Measurements from ENCODE around the gene USP28.
"Not testable (repeated sequence)": the region's sequence is repeated elsewhere in the genome, so short reads cannot be mapped to it uniquely, and the experiment has no call there.

The USP28 gene

DNA sequence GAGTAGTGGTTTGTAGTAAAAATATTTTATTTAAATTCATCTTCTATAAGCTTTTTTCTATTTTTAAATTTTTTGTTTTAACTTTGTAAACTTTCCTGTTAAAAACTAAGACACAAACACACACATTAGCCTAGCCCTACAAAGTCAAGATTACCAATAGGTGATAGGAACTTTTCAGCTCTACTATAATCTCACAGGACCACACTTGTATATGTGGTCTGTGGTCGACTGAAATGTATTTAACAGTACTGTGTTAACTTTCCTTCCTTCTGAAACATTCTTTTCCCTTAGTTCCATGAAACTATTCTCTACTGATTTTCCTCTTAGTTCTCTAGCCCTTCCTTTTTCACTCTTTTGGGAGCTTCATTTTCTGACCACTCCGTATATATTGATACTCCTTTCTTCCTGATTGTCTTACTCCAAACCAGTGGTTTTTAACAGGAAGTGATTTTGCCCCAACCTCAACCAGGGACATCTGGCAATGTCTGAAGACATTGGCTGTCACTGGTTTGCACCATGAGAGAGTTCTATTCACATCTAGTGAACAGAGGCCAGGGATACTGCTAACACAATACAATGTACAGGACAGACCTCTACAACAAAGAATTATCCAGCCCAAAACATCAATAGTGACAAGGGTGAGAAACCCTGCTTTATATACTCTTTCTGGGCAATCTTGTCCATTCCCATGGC is 110.7 kb downstream of the USP28 start:
- DNase-seq: no peak

DNA sequence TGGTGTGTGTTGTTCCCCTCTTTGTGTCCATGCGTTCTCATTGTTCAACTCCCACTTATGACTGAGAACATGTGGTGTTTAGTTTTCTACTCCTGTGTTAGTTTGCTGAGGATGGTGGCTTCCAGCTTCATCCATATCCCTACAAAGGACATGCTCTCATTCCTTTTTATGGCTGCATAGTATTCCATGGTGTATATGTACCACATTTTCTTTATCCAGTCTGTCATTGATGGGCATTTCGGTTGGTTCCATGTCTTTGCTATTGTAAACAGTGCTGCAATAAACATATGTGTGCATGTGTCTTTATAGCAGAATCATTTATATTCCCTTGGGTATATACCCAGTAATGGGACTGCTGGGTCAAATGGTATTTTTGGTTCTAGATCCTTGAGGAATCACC is 112.3 kb downstream of the USP28 start:
- not testable (repeated sequence) for DNase-seq

DNA sequence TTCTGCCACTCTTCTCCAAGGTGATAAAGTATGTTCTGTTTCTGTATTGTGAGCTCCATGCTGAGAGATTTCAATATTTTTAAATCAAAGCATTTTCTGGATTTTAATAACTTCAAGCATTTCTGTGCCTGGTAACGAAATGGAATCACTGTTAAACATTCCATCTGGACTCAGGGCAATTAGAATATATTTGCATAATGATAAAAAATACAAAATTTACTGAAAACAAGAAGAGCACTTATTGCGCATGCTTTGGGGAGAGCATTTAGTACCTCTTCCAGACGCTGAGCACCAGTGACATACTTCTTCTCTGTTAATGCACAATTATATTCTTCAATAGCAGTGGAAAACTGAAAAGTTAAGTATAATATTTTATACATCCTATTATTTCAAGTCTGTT is 115.1 kb downstream of the USP28 start:
- no peak for DNase-seq

DNA sequence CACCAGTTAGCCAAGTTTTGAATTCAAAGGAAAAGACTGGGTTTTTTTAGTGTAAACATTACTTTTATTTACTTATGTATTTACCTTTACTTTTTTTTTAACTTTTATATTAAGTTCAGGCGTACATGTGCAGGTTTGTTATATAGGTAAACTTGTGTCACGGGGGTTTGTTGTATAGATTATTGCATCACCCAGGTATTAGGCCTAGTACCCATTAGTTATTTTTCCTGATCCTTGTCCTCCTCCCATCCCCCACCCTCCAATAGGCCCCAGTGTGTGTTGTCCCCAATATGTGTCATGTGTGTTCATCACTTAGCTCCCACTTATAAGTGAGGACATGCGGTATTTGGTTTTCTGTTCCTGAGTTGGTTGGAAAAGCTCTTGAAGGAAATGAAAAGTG is 122.4 kb downstream of the USP28 start:
- DNase-seq: no peak
